SK-N-SH (cell line): ENCODE data around the gene ATP11C.

Experiments used
- CTCF ChIP-seq: fragments of 200-600 bp; sonication (generic); IDR thresholded peaks from 2 replicates; pipeline ENCODE4 v1.6.1; 2017; ENCODE audit warnings: antibody characterized with exemption, mild to moderate bottlenecking, moderate library complexity
- FOXJ3 ChIP-seq: sonication (generic); formaldehyde crosslinking; IDR thresholded peaks from 2 replicates; pipeline ENCODE4 v1.5.1; 2020; ENCODE audit warnings: mild to moderate bottlenecking, missing genetic modification reagents
- GABPA ChIP-seq: IDR thresholded peaks from 2 replicates; pipeline ENCODE4 v1.4.0; 2012; ENCODE audit warnings: low read depth, mild to moderate bottlenecking
- REST ChIP-seq: IDR thresholded peaks from 2 replicates; pipeline ENCODE4 v1.6.1; 2012; ENCODE audit warnings: mild to moderate bottlenecking, low read depth, low read length, moderate library complexity
- TEAD4 ChIP-seq: IDR thresholded peaks from 2 replicates; pipeline ENCODE4 v1.4.0; 2012; ENCODE audit warnings: mild to moderate bottlenecking, borderline replicate concordance; ENCODE audit not compliant: insufficient read depth

- TF ChIP-seq CTCF (no peak), TEAD4 (no peak), GABPA (no peak), REST (no peak), FOXJ3 (CRISPR knock-in tag) (no peak)
These were observed 107.2 kb downstream of the ATP11C start for GRCh38 chrX:139825618-139826017.
